ENCODE data around the gene SBNO2. TPM values are rescaled to one million over a fixed set of nuclear protein-coding genes. Genes with fewer than 3 reads are reported as not detected.

The SBNO2 gene
- total RNA-seq, 1 donor from 2014 or later = 91.6 TPM

DNA sequence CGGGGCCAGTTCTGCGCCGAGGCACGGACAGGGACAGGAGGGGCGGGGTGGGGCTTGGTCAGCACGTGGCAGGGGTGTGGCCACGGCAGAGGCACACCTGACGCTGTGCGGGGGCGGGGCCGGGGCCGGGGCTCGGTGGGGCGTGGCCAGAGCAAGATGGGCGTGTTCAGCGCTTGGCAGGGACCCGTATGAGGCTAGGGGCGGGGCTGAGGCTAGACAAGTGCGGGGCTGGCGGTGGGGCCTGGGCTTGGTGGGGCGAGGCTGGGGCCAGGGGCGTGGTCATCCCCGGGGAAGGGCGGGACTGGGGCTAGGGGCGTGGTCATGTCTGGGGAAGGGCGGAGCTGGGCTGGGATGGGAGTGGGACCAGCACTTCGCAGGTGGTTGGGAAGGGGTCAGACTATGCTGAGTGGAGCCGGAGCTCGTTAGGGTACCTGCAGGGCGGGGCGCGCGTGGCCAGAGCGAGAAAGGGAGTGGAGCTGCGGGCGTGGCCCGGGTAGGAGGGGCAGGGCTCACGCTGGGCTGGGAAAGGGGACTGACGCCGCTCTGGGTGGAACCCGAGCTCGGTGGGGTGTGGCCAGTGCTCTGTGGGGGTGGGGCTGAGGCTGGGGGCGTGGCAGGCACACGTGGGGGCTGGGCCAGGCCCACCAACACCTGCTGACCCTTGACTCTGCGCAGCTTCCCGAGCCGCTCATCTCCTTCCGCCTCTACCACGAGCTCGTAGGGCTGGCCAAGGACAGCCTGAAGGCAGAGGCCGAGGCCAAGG lies 91.7 kb downstream of the SBNO2 start:
- peak; percentile 91 to 92 for ATAC-seq
- peak; percentile 93 for DNase-seq
- intact Hi-C loops (cut with DNase I) = no loop called here
- Histone ChIP-seq H3K4me3 (peak overlapping the region; percentile 29), H3K27ac (no peak overlapping the region), H3K27me3 (ENCODE audit: low read depth) (no peaks in the 10 kb centered on the region), H3K36me3 (peaks cover 79% of the 10 kb centered on the region), H3K9me3 (no peaks in the 10 kb centered on the region), H3K4me1 (peaks cover 18% of the 10 kb centered on the region)
- TF ChIP-seq, protein P1, sequence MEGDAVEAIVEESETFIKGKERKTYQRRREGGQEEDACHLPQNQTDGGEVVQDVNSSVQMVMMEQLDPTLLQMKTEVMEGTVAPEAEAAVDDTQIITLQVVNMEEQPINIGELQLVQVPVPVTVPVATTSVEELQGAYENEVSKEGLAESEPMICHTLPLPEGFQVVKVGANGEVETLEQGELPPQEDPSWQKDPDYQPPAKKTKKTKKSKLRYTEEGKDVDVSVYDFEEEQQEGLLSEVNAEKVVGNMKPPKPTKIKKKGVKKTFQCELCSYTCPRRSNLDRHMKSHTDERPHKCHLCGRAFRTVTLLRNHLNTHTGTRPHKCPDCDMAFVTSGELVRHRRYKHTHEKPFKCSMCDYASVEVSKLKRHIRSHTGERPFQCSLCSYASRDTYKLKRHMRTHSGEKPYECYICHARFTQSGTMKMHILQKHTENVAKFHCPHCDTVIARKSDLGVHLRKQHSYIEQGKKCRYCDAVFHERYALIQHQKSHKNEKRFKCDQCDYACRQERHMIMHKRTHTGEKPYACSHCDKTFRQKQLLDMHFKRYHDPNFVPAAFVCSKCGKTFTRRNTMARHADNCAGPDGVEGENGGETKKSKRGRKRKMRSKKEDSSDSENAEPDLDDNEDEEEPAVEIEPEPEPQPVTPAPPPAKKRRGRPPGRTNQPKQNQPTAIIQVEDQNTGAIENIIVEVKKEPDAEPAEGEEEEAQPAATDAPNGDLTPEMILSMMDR (IDR thresholded peaks at IDR 0.05) = no peak

DNA sequence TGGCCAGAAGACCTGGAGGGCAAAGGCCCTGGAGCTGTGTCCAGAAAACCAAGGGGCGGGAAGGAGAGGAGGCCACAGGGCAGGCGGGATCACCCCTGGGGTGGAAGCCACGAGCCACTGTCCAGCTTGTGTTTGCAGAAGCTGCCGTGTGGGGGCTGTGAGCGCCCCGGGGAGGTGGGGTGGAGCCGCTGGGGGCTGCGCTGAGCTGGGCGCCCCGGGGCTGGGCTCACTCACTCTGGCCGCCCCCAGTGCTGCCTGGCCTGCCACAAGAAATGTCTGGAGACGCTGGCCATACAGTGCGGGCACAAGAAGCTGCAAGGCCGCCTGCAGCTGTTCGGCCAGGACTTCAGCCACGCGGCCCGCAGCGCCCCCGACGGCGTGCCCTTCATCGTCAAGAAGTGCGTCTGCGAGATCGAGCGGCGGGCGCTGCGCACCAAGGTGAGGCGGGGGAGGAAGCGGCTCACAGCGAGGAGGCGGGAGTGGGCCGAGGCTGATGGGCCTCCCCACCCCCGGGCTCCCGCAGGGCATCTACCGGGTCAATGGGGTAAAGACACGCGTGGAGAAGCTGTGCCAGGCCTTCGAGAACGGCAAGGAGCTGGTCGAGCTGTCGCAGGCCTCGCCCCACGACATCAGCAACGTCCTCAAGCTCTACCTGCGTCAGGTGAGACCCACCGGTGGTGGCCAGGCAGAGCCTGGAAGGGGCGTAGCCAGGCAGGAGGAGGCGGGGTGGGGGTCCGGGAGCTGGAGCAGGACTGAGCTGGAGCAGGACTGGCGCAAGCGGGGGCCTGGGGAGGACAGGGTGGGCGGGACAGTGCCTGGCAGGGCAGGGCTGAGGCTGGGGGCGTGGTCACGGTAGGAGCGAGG lies 92.5 kb downstream of the SBNO2 start:
- intact Hi-C loops (cut with DNase I) = no loop called here
- Histone ChIP-seq H3K36me3 (peaks cover 74% of the 10 kb centered on the region), H3K9me3 (no peaks in the 10 kb centered on the region), H3K27ac (no peak overlapping the region), H3K27me3 (ENCODE audit: low read depth) (no peaks in the 10 kb centered on the region), H3K4me3 (peak overlapping the region; percentile 25), H3K4me1 (peaks cover 26% of the 10 kb centered on the region)
- DNase-seq (no peak), ATAC-seq (no peak)
- TF ChIP-seq, protein P1 (IDR thresholded peaks at IDR 0.05) = no peak

DNA sequence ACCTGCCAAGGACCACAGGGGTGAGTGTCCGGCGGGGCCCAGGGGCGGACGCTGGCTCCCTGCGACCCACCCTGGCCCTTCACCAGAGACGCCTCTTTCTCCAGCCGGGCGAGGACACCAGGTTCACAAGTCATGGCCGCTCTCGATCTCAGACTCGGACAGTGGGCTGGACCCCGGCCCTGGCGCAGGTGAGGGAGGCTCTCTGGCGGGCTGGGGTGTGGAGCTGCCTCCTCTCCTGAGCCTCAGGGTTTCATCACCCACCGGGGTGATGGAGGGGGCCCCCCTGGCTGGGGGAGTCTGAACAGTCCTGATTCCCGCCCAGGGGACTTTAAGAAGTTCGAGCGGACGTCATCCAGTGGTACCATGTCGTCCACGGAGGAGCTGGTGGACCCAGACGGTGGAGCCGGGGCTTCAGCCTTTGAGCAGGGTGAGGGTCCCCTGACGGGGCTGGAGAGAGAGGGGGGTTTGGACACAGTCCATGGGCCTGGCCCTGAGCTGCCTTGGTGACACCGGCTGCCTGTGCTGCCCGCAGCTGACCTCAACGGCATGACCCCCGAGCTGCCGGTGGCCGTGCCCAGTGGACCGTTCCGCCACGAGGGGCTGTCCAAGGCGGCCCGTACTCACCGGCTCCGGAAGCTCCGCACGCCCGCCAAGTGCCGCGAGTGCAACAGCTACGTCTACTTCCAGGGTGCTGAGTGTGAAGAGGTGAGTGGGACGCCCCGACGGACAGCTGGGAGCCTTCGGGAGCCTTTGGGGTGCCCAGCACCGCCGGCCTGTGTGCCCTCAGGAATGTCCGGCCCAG lies 93.5 kb downstream of the SBNO2 start:
- H3K4me1 ChIP-seq = peaks cover 36% of the 10 kb centered on the region
- no peak overlapping the region for H3K4me3 ChIP-seq
- H3K36me3 ChIP-seq = peaks cover 64% of the 10 kb centered on the region
- intact Hi-C loops (cut with DNase I) = no loop called here
- H3K27me3 ChIP-seq (ENCODE audit: low read depth) = no peaks in the 10 kb centered on the region
- TF ChIP-seq, protein P1 (IDR thresholded peaks at IDR 0.05) = no peak
- no peak for ATAC-seq
- H3K9me3 ChIP-seq = no peaks in the 10 kb centered on the region
- DNase-seq = no peak
- no peak overlapping the region for H3K27ac ChIP-seq

DNA sequence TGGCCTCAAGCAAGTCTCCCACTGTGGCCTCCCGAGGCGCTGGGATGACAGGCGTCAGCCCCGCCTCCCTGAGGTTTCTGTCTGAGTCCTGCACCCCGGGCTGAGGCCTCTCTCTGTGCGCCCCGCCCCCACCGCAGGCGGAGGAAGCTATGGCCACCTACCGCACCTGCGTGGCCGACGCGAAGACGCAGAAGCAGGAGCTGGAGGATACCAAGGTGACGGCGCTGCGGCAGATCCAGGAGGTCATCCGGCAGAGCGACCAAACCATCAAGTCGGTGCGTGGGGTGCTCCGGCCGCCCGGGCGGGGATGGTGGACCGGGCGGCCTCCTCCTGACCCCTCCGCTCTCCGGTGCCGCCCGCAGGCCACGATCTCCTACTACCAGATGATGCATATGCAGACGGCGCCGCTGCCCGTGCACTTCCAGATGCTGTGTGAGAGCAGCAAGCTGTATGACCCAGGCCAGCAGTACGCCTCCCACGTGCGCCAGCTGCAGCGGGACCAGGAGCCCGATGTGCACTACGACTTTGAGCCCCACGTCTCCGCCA lies 94.4 kb downstream of the SBNO2 start:
- intact Hi-C loops (cut with DNase I) = no loop called here
- Histone ChIP-seq H3K27me3 (ENCODE audit: low read depth) (no peaks in the 10 kb centered on the region), H3K36me3 (peaks cover 55% of the 10 kb centered on the region), H3K9me3 (no peaks in the 10 kb centered on the region), H3K27ac (no peak overlapping the region), H3K4me1 (peaks cover 43% of the 10 kb centered on the region), H3K4me3 (no peak overlapping the region)
- ATAC-seq = no peak
- TF ChIP-seq, protein P1 (IDR thresholded peaks at IDR 0.05) = no peak
- DNase-seq = no peak

DNA sequence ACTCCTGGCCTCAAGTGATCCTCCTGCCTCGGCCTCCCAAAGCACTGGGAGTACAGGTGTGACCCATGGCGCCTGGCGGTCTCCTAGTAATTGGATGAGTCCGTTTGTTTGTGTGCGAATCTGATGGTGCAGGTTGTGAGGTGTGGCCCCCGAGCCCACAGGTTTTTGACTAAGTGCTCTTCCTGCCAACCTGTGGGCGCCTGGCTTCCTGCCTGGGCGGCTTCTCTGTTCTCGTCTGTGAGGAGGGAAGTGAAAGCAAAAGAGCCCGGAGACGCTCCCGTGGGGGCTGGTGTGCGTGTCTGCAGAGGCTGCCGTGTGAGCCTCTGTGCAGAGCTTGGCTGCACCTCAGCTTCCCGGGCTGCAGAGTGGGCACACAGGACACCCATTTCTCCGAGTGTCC lies 97.1 kb downstream of the SBNO2 start:
- Histone ChIP-seq H3K9me3 (no peaks in the 10 kb centered on the region), H3K36me3 (peaks cover 50% of the 10 kb centered on the region), H3K4me1 (peaks cover 48% of the 10 kb centered on the region), H3K27me3 (ENCODE audit: low read depth) (no peaks in the 10 kb centered on the region), H3K4me3 (peak overlapping the region; percentile 41), H3K27ac (peak overlapping the region; percentile 68)
- intact Hi-C loops (cut with DNase I) = no loop called here
- TF ChIP-seq, protein P1 (IDR thresholded peaks at IDR 0.05) = no peak
- ATAC-seq (peak; percentile 13 to 63), DNase-seq (peak; percentile 91)
